HG02870 (cell line): ENCODE data around the gene SNRPD1.
"Not testable (repeated sequence)": the region's sequence is repeated elsewhere in the genome, so short reads cannot be mapped to it uniquely, and the experiment has no call there.

Experiments
- ATAC-seq: cut with Tn5 transposase; IDR thresholded peaks from one replicate; pipeline ENCODE4 v1.9.1; 2021; ENCODE audit warnings: mild to moderate bottlenecking, moderate library complexity; ENCODE audit not compliant: unreplicated experiment

SNRPD1 gene

DNA sequence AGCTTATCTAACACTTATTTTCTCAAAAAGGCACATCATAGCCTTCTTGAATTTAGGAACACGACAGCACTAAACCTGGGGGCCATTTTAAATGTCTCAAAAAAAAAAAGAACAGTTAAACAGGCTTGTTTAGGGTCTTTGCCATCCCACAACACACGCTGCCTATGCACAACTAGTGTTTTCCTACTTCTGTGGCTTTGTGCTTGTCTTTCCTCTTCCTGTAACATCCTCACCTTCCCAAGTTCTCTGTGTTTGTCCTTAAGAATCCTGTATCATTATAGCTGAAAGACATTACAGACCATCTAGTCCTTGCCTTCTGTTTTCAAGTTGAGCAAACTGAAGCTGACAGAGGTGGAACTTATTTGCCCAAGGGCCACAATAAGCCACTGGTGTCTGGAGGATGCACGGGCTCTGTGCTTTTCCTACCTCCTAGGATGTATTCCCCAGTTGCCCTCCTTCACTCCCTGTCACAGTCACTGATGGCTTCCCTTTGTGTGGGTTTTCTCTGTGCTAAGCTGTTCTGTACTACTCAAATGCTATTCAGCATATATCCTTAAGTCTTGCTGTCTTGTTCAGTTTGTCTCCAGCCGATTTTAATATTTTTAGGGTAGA is 22.6 kb downstream of the SNRPD1 start:
- no peak for ATAC-seq

- no peak for ATAC-seq
Observed at GRCh38 chr18:21636769-21637168, 24.7 kb downstream of the SNRPD1 start.

DNA sequence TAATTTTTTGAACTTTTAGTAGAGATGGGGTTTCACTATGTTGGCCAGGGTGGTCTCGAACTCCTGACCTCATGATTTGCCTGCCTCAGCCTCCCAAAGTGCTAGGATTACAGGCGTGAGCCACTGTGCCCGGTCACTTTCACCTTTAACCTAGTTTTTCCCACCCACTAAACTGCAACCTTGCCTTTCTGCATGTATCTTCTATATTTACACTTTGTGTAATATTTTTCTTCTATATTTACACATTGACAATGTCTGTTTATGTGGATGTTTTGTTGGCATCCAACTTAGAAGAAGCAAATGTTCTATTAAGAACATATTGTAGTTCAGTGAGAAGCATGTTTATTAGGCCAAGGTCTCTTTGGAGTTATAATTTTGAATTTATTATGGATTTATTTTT is 26.7 kb downstream of the SNRPD1 start:
- no peak for ATAC-seq

GRCh38 chr18:21640375-21640774 is 28.3 kb downstream of the SNRPD1 start:
- not testable (repeated sequence) for ATAC-seq

GRCh38 chr18:21650311-21650710 is 38.2 kb downstream of the SNRPD1 start:
- no peak for ATAC-seq

DNA sequence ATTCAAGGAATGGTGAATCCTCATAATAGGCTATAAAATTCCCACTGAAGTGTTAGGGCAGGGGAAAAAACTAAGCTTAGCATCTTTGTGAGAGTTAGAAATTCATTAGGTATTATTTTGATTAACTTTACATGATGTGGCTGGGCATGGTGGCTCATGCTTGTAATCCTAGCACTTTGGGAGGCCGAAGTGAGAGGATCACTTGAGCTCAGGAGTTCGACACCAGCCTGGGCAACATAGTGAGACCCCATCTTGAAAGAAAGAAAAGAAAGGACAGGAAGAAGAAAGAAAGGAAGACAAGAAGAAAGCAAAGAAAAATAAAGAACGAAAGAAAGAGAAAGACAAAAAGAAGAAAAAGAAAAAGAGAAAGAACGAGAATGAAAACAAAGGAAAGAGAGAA is 40.0 kb downstream of the SNRPD1 start:
- no peak for ATAC-seq

- ATAC-seq, result no peak
Observed at GRCh38 chr18:21653361-21653760, 41.2 kb downstream of the SNRPD1 start.

- no peak for ATAC-seq
Observed at GRCh38 chr18:21656402-21656801, 44.3 kb downstream of the SNRPD1 start.

GRCh38 chr18:21660078-21660477 is 48.0 kb downstream of the SNRPD1 start:
- no peak for ATAC-seq

DNA sequence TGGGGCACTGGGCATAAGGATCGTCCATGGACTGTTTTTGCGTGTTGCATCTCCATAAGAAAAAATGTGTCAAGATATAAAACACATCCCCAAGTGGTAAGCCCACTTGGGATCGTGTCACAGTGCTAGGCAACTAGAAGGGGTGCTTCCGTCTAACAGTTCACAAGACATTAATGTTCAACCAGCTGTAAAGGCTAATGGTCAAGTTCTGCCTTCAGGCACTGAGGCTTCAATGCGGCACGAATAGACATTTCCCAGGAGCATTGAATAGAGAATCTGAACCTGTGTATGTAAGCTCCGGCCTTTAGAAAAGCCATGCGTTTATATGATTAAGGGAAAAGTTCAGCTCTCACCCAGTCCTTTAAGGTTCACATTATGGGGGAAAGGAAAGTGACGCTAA is 50.5 kb downstream of the SNRPD1 start:
- no peak for ATAC-seq

- ATAC-seq, result no peak
Observed at GRCh38 chr18:21663578-21663977, 51.5 kb downstream of the SNRPD1 start.

GRCh38 chr18:21664069-21664468 is 52.0 kb downstream of the SNRPD1 start:
- ATAC-seq, result no peak

- ATAC-seq, result no peak
Observed at GRCh38 chr18:21669736-21670285, 57.7 kb downstream of the SNRPD1 start.

DNA sequence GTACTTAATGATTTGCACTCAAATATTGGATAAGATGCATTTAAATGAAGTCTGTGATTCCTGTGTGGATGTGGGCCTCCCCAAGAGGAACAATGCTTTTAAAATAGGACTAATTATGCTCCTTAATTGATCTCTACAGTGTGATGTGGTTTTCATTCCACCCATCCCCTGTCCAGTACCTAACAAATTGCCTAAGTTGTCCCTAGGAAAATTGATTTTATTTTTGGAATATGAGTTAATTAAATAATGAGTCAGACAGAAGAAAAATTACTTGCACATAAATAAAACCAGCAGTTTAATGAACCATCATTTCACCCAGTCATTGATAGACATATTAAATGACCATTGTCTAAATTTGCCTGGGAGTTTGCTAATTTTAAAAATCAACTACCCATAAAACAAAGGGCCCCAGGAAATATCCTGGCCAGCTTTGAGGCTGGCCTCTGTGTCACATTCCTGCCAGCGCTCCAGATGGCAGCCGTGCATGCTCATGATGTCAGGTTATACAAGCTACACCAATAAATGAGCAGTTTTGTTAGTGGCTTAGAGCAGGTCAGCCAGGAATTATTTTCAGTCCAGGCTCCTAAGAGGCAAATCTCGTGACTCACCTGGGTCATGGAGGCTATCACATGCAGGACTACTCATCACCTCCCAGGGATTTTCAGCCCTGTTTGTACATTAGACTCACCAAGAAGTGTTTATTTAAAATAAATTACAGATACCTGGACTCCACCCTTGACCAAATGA is 60.6 kb downstream of the SNRPD1 start:
- no peak for ATAC-seq

DNA sequence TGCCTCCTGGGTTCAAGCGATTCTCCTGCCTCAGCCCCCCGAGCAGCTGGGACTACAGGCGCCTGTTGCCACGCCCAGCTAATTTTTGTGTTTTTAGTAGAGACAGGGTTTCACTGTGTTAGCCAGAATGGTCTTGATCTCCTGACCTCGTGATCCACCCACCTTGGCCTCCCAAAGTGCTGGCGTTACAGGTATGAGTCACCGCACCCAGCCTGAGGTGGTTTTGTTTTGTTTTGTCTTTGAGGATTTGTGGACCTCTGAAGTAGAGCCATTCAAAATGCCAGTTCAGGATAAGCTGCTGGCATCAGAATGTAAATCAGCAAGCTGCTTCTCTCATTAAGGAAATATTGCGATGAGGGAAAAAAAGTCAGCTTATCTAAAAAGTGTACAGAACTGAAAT is 63.2 kb downstream of the SNRPD1 start:
- not testable (repeated sequence) for ATAC-seq

GRCh38 chr18:21678859-21679258 is 66.7 kb downstream of the SNRPD1 start:
- no peak for ATAC-seq

GRCh38 chr18:21680161-21680560 is 68.0 kb downstream of the SNRPD1 start:
- ATAC-seq, result no peak

- peak; percentile 31 for ATAC-seq
Observed at GRCh38 chr18:21682371-21683051, 70.4 kb downstream of the SNRPD1 start.
